ENCODE data around the gene KRT8. TPM values are rescaled to one million over a fixed set of nuclear protein-coding genes. Genes with fewer than 3 reads are reported as not detected.

The KRT8 gene
- total and polyA plus RNA-seq, 2 donors (not counting 1 experiment from before 2014, with no cell fraction given): 0.24 to 0.94 TPM

- no peak overlapping the region for H3K9ac ChIP-seq (ENCODE audit: low read length)
- no peak overlapping the region for H3K4me2 ChIP-seq (replicated peaks; ENCODE audit: low read depth, low read length, poor library complexity, severe bottlenecking)
- POLR2A ChIA-PET: no interaction called here
- CTCF ChIA-PET: no interaction called here
- no peaks in the 10 kb centered on the region for H3K36me3 ChIP-seq (replicated peaks in 1 of 2; ENCODE audit: control extremely low read depth in 1 of 2, control insufficient read depth in 1 of 2, extremely low read depth in 1 of 2, insufficient read depth in 2 of 2, low read length in 1 of 2)
- peaks cover 6% of the 10 kb centered on the region for H3K4me1 Mint-ChIP-seq
- DNase-seq (no peak), ATAC-seq (ENCODE audit: low read depth) (no peak)
- H2AFZ ChIP-seq (ENCODE audit: insufficient read depth, low read depth, low read length, poor library complexity, severe bottlenecking): no peak overlapping the region
- H4K20me1 ChIP-seq (ENCODE audit: control insufficient read depth, insufficient read depth, low read length, poor library complexity, severe bottlenecking): no peaks in the 10 kb centered on the region
- intact Hi-C loops (cut with micrococcal nuclease): no loop called here
- TF ChIP-seq, protein P1, sequence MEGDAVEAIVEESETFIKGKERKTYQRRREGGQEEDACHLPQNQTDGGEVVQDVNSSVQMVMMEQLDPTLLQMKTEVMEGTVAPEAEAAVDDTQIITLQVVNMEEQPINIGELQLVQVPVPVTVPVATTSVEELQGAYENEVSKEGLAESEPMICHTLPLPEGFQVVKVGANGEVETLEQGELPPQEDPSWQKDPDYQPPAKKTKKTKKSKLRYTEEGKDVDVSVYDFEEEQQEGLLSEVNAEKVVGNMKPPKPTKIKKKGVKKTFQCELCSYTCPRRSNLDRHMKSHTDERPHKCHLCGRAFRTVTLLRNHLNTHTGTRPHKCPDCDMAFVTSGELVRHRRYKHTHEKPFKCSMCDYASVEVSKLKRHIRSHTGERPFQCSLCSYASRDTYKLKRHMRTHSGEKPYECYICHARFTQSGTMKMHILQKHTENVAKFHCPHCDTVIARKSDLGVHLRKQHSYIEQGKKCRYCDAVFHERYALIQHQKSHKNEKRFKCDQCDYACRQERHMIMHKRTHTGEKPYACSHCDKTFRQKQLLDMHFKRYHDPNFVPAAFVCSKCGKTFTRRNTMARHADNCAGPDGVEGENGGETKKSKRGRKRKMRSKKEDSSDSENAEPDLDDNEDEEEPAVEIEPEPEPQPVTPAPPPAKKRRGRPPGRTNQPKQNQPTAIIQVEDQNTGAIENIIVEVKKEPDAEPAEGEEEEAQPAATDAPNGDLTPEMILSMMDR (IDR thresholded peaks at IDR 0.05): no peak
- TF ChIP-seq EZH2 (IDR thresholded peaks at IDR 0.05; ENCODE audit: borderline replicate concordance, insufficient read depth, low read depth, low read length, poor library complexity, severe bottlenecking): no peak
- whole genome bisulfite sequencing (ENCODE audit: insufficient coverage): 96% methylated on average over 12 of the region's 12 CpGs
- peaks cover 17% of the 10 kb centered on the region for H3K27me3 Mint-ChIP-seq
- H3K9me3 ChIP-seq (ENCODE audit: control extremely low read depth in 1 of 3, control insufficient read depth in 2 of 3, insufficient read depth in 1 of 3, low read length in 2 of 3): no peaks in the 10 kb centered on the region
- no peak overlapping the region for H3K27ac Mint-ChIP-seq
- no peak overlapping the region for H3K27ac ChIP-seq (ENCODE audit: low read length in 2 of 2)
- H3K4me3 ChIP-seq (ENCODE audit: control extremely low read depth in 1 of 5, extremely low read depth in 1 of 5, insufficient read depth in 1 of 5, low read depth in 2 of 5, low read length in 4 of 5): no peak overlapping the region
- peaks cover 0 to 7% of the 10 kb centered on the region in 2 donors for H3K4me1 ChIP-seq (ENCODE audit: control insufficient read depth in 2 of 2, insufficient read depth in 2 of 2, low read length in 2 of 2)
- no peaks in the 10 kb centered on the region for H3K9me3 Mint-ChIP-seq (ENCODE audit: insufficient read depth)
- no peaks in the 10 kb centered on the region for H3K79me2 ChIP-seq (ENCODE audit: control insufficient read depth, insufficient read depth, low read length)
- no peaks in the 10 kb centered on the region for H3K27me3 ChIP-seq (replicated peaks in 1 of 4; ENCODE audit: control extremely low read depth in 1 of 4, control insufficient read depth in 3 of 4, insufficient read depth in 4 of 4, low read length in 3 of 4)
- H3K4me3 Mint-ChIP-seq: no peak overlapping the region
These were observed 57.4 kb downstream of the KRT8 start for GRCh38 chr12:52847335-52848102.

Other genes with a start within 250 kb of the KRT8 start
- not detected in 2 replicates for gene KRT1, start 224.7 kb downstream of the KRT8 start, total RNA-seq
- gene KRT1, start 224.7 kb downstream of the KRT8 start, polyA plus RNA-seq: 0.07 TPM in 1 of 2 replicates, not detected in the other
- gene KRT77, start 201.6 kb downstream of the KRT8 start, total RNA-seq: not detected in 2 replicates
- not detected in 2 replicates for gene KRT77, start 201.6 kb downstream of the KRT8 start, polyA plus RNA-seq
- gene KRT76, start 127.7 kb downstream of the KRT8 start, total RNA-seq: not detected in 2 replicates
- gene KRT76, start 127.7 kb downstream of the KRT8 start, polyA plus RNA-seq: not detected in 2 replicates
- gene KRT3, start 109.0 kb downstream of the KRT8 start, total RNA-seq: not detected in 2 replicates
- gene KRT3, start 109.0 kb downstream of the KRT8 start, polyA plus RNA-seq: not detected in 2 replicates
- gene KRT4, start 91.0 kb downstream of the KRT8 start, total RNA-seq: not detected in 2 replicates
- not detected in 2 replicates for gene KRT4, start 91.0 kb downstream of the KRT8 start, polyA plus RNA-seq
- gene KRT79, start 70.8 kb downstream of the KRT8 start, total RNA-seq: not detected in 2 replicates
- gene KRT79, start 70.8 kb downstream of the KRT8 start, polyA plus RNA-seq: not detected in 2 replicates
- not detected in 2 replicates for gene KRT78, start 56.1 kb downstream of the KRT8 start, total RNA-seq
- gene KRT78, start 56.1 kb downstream of the KRT8 start, polyA plus RNA-seq: not detected in 2 replicates
- gene KRT18, start 44.0 kb upstream of the KRT8 start, total RNA-seq: 4.3 and 4.7 TPM in 2 replicates
- gene KRT18, start 44.0 kb upstream of the KRT8 start, polyA plus RNA-seq: 3.3 TPM in 2 replicates
- 631 and 674 TPM in 2 replicates for gene EIF4B, start 101.4 kb upstream of the KRT8 start, total RNA-seq
- gene EIF4B, start 101.4 kb upstream of the KRT8 start, polyA plus RNA-seq: 252 and 286 TPM in 2 replicates
- gene TNS2, start 145.0 kb upstream of the KRT8 start, total RNA-seq: 0.24 and 1.3 TPM in 2 replicates
- gene TNS2, start 145.0 kb upstream of the KRT8 start, polyA plus RNA-seq: 0.32 and 0.60 TPM in 2 replicates
- 39.8 and 43.3 TPM in 2 replicates for gene SPRYD3, start 174.3 kb upstream of the KRT8 start, total RNA-seq
- gene SPRYD3, start 174.3 kb upstream of the KRT8 start, polyA plus RNA-seq: 15.9 and 16.3 TPM in 2 replicates
- gene IGFBP6, start 192.6 kb upstream of the KRT8 start, total RNA-seq: not detected in 2 replicates
- gene IGFBP6, start 192.6 kb upstream of the KRT8 start, polyA plus RNA-seq: 0.30 TPM in 1 of 2 replicates, not detected in the other
- gene SOAT2, start 198.4 kb upstream of the KRT8 start, total RNA-seq: not detected in 2 replicates
- gene SOAT2, start 198.4 kb upstream of the KRT8 start, polyA plus RNA-seq: 0.31 TPM in 1 of 2 replicates, not detected in the other